ENCODE data around the gene YBX2.

Gene YBX2

GRCh38 chr17:7322520-7323194 lies 28.2 kb upstream of the YBX2 start:
- no peak for DNase-seq

GRCh38 chr17:7321466-7321865 lies 27.0 kb upstream of the YBX2 start:
- no peak for DNase-seq

GRCh38 chr17:7318121-7318860 lies 23.9 kb upstream of the YBX2 start:
- no peak for DNase-seq

GRCh38 chr17:7317161-7317803 lies 22.8 kb upstream of the YBX2 start:
- no peak for DNase-seq

GRCh38 chr17:7315570-7316235 lies 21.3 kb upstream of the YBX2 start:
- no peak for DNase-seq

GRCh38 chr17:7314719-7315569 lies 20.5 kb upstream of the YBX2 start, which contains the start of gene GPS2:
Gene GPS2, minus strand, starts transcription at chr17:7315360. Its CDS starts 308 bp downstream, at chr17:7315052.
- DNase-seq, result peak in 1 of 2 experiments; percentile 48

- DNase-seq, result no peak
Measured at GRCh38 chr17:7313890-7314718, 19.7 kb upstream of the YBX2 start.

GRCh38 chr17:7313088-7313889 lies 18.9 kb upstream of the YBX2 start:
- DNase-seq, result no peak

- no peak for DNase-seq
Measured at GRCh38 chr17:7312432-7313087, 18.1 kb upstream of the YBX2 start.

GRCh38 chr17:7311110-7311705 lies 16.8 kb upstream of the YBX2 start:
- no peak for DNase-seq

GRCh38 chr17:7309628-7310027 lies 15.2 kb upstream of the YBX2 start:
- no peak for DNase-seq

GRCh38 chr17:7308625-7309433 lies 14.4 kb upstream of the YBX2 start:
- peak in 1 of 2 experiments; percentile 19 for DNase-seq

- DNase-seq, result peak in 1 of 2 experiments; percentile 6
Measured at GRCh38 chr17:7307686-7308624, 13.5 kb upstream of the YBX2 start.

- DNase-seq, result peak; percentile 96 to 97
Measured at GRCh38 chr17:7306911-7307685, 12.7 kb upstream of the YBX2 start, which contains the start of gene EIF5A. Gene EIF5A, plus strand, starts transcription at chr17:7307628. Its CDS starts 2,008 bp downstream, at chr17:7309636.

- DNase-seq, result no peak
Measured at GRCh38 chr17:7304179-7304578, 9.7 kb upstream of the YBX2 start.

- DNase-seq, result peak in 1 of 2 experiments; percentile 63
Measured at GRCh38 chr17:7296189-7296861, 1.9 kb upstream of the YBX2 start.

Data from NCI-H524 (cell line).